BJ (cell line): ENCODE measurements around the gene STRADA. TPM values are rescaled to one million over a fixed set of nuclear protein-coding genes. Genes with fewer than 3 reads are reported as not detected.

Experiments used
- CTCF ChIA-PET: fragments of 350-600 bp; formaldehyde crosslinking; extraction: SDS; loops from one replicate; lab custom pipeline; 2021; ENCODE audit warnings: antibody characterized with exemption, inconsistent platforms; lab: Yijun Ruan, JAX
- POLR2A ChIA-PET: fragments of 300-600 bp; sonication (Branson Sonifier 250); formaldehyde crosslinking; extraction: SDS; loops from one replicate; lab custom pipeline; 2021; ENCODE audit warnings: antibody characterized with exemption; lab: Charles Lee
- DNase-seq: peaks from one replicate; pipeline ENCODE4 v3.0.0-alpha.2; 2011; ENCODE audit warnings: low read depth
- H3K27me3 ChIP-seq: 2 replicates; pipeline ENCODE4 v1.6.0; 2011; ENCODE audit warnings: low read length; ENCODE audit not compliant: control insufficient read depth, insufficient read depth
- H3K36me3 ChIP-seq: 2 replicates; pipeline ENCODE4 v1.5.1; 2011; ENCODE audit warnings: low read length; ENCODE audit not compliant: control insufficient read depth, insufficient read depth
- H3K4me3 ChIP-seq: 2 replicates; pipeline ENCODE4 v1.5.1; 2011; ENCODE audit warnings: low read depth, mild to moderate bottlenecking, control low read depth, low read length
- polyA plus RNA-seq: library from polyadenylated mRNA; depleted of rRNA; stranded (reverse); fragments of >200 nt; gene quantifications from 2 replicates; pipeline ENCODE4 v1.2.3, GENCODE V29; 2011
- TF ChIP-seq, protein P1 (sequence below): IDR thresholded peaks from 2 replicates; pipeline ENCODE4 v1.5.1; 2011; ENCODE audit warnings: low read depth, mild to moderate bottlenecking, control low read depth, inconsistent platforms, low read length, moderate library complexity; ENCODE audit not compliant: insufficient read depth

The STRADA gene
- polyA plus RNA-seq, 1 experiment = 30.9 TPM

GRCh38 chr17:63694229-63694949 is 47.2 kb downstream of the STRADA start:
- POLR2A ChIA-PET = interaction anchor here (0.5 to 0.6 kb wide), 2 partner anchors 16 to 414 kb away, joined by 3 to 4 read pairs; no protein-coding TSS in a partner anchor
- Histone ChIP-seq H3K36me3 (peaks cover 17% of the 10 kb centered on the region), H3K4me3 (no peak overlapping the region), H3K27me3 (no peaks in the 10 kb centered on the region)
- DNase-seq = no peak
- CTCF ChIA-PET = interaction anchor here (1.6 to 2.3 kb wide), 3 partner anchors 11 to 20 kb away, joined by 3 to 10 read pairs (median 3); no protein-coding TSS in a partner anchor
- TF ChIP-seq, protein P1, sequence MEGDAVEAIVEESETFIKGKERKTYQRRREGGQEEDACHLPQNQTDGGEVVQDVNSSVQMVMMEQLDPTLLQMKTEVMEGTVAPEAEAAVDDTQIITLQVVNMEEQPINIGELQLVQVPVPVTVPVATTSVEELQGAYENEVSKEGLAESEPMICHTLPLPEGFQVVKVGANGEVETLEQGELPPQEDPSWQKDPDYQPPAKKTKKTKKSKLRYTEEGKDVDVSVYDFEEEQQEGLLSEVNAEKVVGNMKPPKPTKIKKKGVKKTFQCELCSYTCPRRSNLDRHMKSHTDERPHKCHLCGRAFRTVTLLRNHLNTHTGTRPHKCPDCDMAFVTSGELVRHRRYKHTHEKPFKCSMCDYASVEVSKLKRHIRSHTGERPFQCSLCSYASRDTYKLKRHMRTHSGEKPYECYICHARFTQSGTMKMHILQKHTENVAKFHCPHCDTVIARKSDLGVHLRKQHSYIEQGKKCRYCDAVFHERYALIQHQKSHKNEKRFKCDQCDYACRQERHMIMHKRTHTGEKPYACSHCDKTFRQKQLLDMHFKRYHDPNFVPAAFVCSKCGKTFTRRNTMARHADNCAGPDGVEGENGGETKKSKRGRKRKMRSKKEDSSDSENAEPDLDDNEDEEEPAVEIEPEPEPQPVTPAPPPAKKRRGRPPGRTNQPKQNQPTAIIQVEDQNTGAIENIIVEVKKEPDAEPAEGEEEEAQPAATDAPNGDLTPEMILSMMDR = no peak

- CTCF ChIA-PET = interaction anchor here (0.8 to 2.3 kb wide), 5 partner anchors 9 to 18 kb away, joined by 3 to 10 read pairs (median 3); no protein-coding TSS in a partner anchor
- Histone ChIP-seq H3K36me3 (peaks cover 17% of the 10 kb centered on the region), H3K27me3 (no peaks in the 10 kb centered on the region), H3K4me3 (no peak overlapping the region)
- no peak for DNase-seq
- TF ChIP-seq, protein P1 = no peak
- POLR2A ChIA-PET = interaction anchor here (0.5 kb wide), 1 partner anchor 413 kb away, joined by 4 read pairs; no protein-coding TSS in a partner anchor
These were observed 48.0 kb downstream of the STRADA start for GRCh38 chr17:63693411-63694113.

DNA sequence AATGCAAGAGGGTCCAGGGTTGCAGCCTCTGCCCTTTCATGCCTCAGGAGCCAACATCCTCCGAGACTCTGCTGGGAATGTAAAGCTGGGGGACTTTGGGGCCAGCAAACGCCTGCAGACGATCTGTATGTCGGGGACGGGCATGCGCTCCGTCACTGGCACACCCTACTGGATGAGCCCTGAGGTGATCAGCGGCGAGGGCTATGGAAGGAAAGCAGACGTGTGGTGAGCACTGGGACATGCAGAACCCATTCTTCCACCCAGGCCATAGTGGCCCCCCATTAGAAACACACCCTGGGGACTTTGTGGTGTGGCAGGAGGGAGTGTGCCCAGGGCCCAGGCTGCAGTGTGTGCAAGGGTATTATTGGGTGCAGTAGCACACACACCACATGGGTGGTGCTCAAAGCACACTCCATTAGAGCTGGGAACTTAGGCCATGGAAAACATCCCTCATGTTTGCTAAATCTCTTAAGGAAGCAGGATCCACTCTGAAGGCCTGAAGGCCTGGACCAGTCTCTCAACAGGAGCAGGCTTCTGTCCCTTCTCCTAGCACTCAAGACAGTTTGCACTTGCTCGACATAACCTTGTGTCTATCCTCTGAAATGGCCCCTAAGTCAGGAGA is 49.3 kb downstream of the STRADA start:
- DNase-seq = no peak
- H3K27me3 ChIP-seq = no peaks in the 10 kb centered on the region
- peaks cover 19% of the 10 kb centered on the region for H3K36me3 ChIP-seq
- H3K4me3 ChIP-seq = no peak overlapping the region
- CTCF ChIA-PET = interaction anchor here (1.3 to 2.3 kb wide), 3 partner anchors 10 to 17 kb away, joined by 3 to 10 read pairs (median 3); no protein-coding TSS in a partner anchor
- POLR2A ChIA-PET = no interaction called here
- TF ChIP-seq, protein P1 = no peak

DNA sequence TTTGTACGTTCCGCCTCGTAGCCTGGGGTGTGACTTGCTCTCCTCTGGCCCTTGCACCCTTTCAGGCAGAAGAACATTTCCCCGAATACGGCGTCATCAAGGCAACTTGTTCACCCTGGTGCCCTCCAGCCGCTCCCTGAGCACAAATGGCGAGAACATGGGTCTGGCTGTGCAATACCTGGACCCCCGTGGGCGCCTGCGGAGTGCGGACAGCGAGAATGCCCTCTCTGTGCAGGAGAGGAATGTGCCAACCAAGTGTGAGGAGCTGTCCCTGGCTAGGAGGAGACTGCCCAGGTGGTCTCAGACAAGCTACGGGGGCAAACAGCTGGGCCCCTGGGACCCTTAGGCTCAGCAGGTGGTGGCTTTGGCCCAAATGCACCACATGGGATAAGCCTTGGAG is 52.1 kb downstream of the STRADA start:
- ChIA-PET CTCF (no interaction called here), POLR2A (no interaction called here)
- H3K36me3 ChIP-seq = peaks cover 20% of the 10 kb centered on the region
- no peaks in the 10 kb centered on the region for H3K27me3 ChIP-seq
- H3K4me3 ChIP-seq = no peak overlapping the region
- TF ChIP-seq, protein P1 = no peak
- no peak for DNase-seq
